ENCODE results near the gene E2F8. TPM values are rescaled to one million over a fixed set of nuclear protein-coding genes. Genes with fewer than 3 reads are reported as not detected.

E2F8 gene
- total RNA-seq, 1 donor from 2014 or later: 0.27 TPM

DNA sequence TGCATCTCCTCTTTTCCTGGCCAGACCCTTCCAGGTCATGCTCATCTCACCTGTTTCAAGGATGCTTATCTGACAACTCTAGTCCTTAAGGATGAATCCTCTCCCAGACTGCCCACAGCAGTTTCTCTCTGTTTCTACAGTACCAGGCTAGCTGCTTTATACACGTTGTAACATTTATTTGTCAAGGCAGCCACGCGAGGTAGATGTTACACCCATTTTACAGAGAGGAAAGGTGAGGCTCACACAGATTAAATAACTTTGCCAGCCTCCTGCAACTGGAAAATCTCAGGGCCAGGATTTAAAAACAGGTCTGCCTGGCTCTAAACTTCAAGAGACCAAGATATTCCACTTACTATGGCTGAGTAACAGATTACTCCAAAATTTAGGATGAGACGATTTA lies 45.7 kb upstream of the E2F8 start:
- H3K9me3 Mint-ChIP-seq (ENCODE audit: unreplicated experiment): no peaks in the 10 kb centered on the region
- no peak overlapping the region for H3K9ac ChIP-seq (ENCODE audit: low read length)
- FAIRE-seq: no peak
- H3K9me3 ChIP-seq (ENCODE audit: insufficient read depth, low read depth, low read length): no peaks in the 10 kb centered on the region
- H2AFZ ChIP-seq (ENCODE audit: low read depth, low read length): no peak overlapping the region
- no peaks in the 10 kb centered on the region for H3K36me3 ChIP-seq (ENCODE audit: insufficient read depth, low read length)
- H3K79me2 ChIP-seq (ENCODE audit: insufficient read depth, low read length): no peaks in the 10 kb centered on the region
- H3K4me3 ChIP-seq (ENCODE audit: insufficient read depth, low read depth, low read length): no peak overlapping the region
- peaks cover 15% of the 10 kb centered on the region for H3K27me3 Mint-ChIP-seq (ENCODE audit: low read depth, unreplicated experiment)
- DNase-seq (ENCODE audit: low read depth): no peak
- no peak overlapping the region for H3K27ac ChIP-seq (ENCODE audit: low read depth, low read length)
- no peak overlapping the region for H3K4me2 ChIP-seq (ENCODE audit: low read length)
- no peaks in the 10 kb centered on the region for H4K20me1 ChIP-seq (ENCODE audit: insufficient read depth, low read length)
- H3K4me1 Mint-ChIP-seq (ENCODE audit: low read depth, unreplicated experiment): no peaks in the 10 kb centered on the region
- H3K27ac Mint-ChIP-seq (ENCODE audit: unreplicated experiment): no peak overlapping the region
- TF ChIP-seq EZH2 (IDR thresholded peaks at IDR 0.05; ENCODE audit: insufficient read depth, low read length): no peak
- TF ChIP-seq CTCF (IDR thresholded peaks at IDR 0.05; ENCODE audit: insufficient read depth, low read depth, low read length): no peak
- no peak overlapping the region for H3K4me3 Mint-ChIP-seq (ENCODE audit: unreplicated experiment)
- no peaks in the 10 kb centered on the region for H3K36me3 Mint-ChIP-seq (ENCODE audit: low read depth, unreplicated experiment)
- H3K4me1 ChIP-seq (ENCODE audit: insufficient read depth, low read length): no peaks in the 10 kb centered on the region
- peaks cover 6% of the 10 kb centered on the region for H3K27me3 ChIP-seq (ENCODE audit: insufficient read depth, low read length)

GRCh38 chr11:19284881-19285280 lies 44.1 kb upstream of the E2F8 start:
- no peak overlapping the region for H2AFZ ChIP-seq (ENCODE audit: low read depth, low read length)
- no peak for TF ChIP-seq CTCF (IDR thresholded peaks at IDR 0.05; ENCODE audit: insufficient read depth, low read depth, low read length)
- no peak for TF ChIP-seq EZH2 (IDR thresholded peaks at IDR 0.05; ENCODE audit: insufficient read depth, low read length)
- no peak for FAIRE-seq
- H3K79me2 ChIP-seq (ENCODE audit: insufficient read depth, low read length): no peaks in the 10 kb centered on the region
- no peaks in the 10 kb centered on the region for H3K9me3 ChIP-seq (ENCODE audit: insufficient read depth, low read depth, low read length)
- H3K9me3 Mint-ChIP-seq (ENCODE audit: unreplicated experiment): no peaks in the 10 kb centered on the region
- H3K36me3 Mint-ChIP-seq (ENCODE audit: low read depth, unreplicated experiment): no peaks in the 10 kb centered on the region
- no peak overlapping the region for H3K4me3 ChIP-seq (ENCODE audit: insufficient read depth, low read depth, low read length)
- H3K27ac ChIP-seq (ENCODE audit: low read depth, low read length): no peak overlapping the region
- peaks cover 2% of the 10 kb centered on the region for H3K27me3 ChIP-seq (ENCODE audit: insufficient read depth, low read length)
- H3K4me3 Mint-ChIP-seq (ENCODE audit: unreplicated experiment): no peak overlapping the region
- H4K20me1 ChIP-seq (ENCODE audit: insufficient read depth, low read length): no peaks in the 10 kb centered on the region
- H3K9ac ChIP-seq (ENCODE audit: low read length): no peak overlapping the region
- peaks cover 15% of the 10 kb centered on the region for H3K27me3 Mint-ChIP-seq (ENCODE audit: low read depth, unreplicated experiment)
- no peak overlapping the region for H3K27ac Mint-ChIP-seq (ENCODE audit: unreplicated experiment)
- H3K36me3 ChIP-seq (ENCODE audit: insufficient read depth, low read length): no peaks in the 10 kb centered on the region
- DNase-seq (ENCODE audit: low read depth): no peak
- H3K4me1 Mint-ChIP-seq (ENCODE audit: low read depth, unreplicated experiment): no peaks in the 10 kb centered on the region
- no peak overlapping the region for H3K4me2 ChIP-seq (ENCODE audit: low read length)
- no peaks in the 10 kb centered on the region for H3K4me1 ChIP-seq (ENCODE audit: insufficient read depth, low read length)

DNA sequence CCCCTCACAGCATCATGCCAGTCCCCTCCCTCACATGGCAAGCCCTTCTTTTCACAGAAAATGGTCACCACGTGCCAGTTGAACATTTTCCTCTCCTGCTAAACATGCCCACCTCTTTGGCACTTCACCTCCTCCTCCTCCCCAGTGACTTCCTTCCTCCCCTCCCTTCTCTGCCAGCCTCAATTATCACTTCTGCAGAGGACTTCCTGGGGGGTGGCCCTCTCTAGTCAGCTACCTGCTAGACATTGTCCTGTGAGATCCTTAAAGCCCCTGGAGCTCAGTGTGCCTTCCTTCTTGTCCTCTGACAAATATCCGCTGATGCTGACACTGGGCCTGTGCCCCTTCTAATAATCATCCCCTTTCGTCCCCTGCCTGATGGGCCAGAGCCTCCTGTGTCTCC lies 43.2 kb upstream of the E2F8 start:
- H3K9ac ChIP-seq (ENCODE audit: low read length): no peak overlapping the region
- H3K36me3 ChIP-seq (ENCODE audit: insufficient read depth, low read length): no peaks in the 10 kb centered on the region
- no peak for DNase-seq (ENCODE audit: low read depth)
- H3K4me2 ChIP-seq (ENCODE audit: low read length): no peak overlapping the region
- Mint-ChIP-seq H3K36me3 (ENCODE audit: low read depth, unreplicated experiment) (no peaks in the 10 kb centered on the region), H3K4me1 (ENCODE audit: low read depth, unreplicated experiment) (no peaks in the 10 kb centered on the region), H3K27me3 (ENCODE audit: low read depth, unreplicated experiment) (peaks cover 13% of the 10 kb centered on the region), H3K4me3 (ENCODE audit: unreplicated experiment) (no peak overlapping the region), H3K9me3 (ENCODE audit: unreplicated experiment) (no peaks in the 10 kb centered on the region), H3K27ac (ENCODE audit: unreplicated experiment) (no peak overlapping the region)
- no peaks in the 10 kb centered on the region for H3K9me3 ChIP-seq (ENCODE audit: insufficient read depth, low read depth, low read length)
- no peaks in the 10 kb centered on the region for H3K79me2 ChIP-seq (ENCODE audit: insufficient read depth, low read length)
- H2AFZ ChIP-seq (ENCODE audit: low read depth, low read length): no peak overlapping the region
- H3K27ac ChIP-seq (ENCODE audit: low read depth, low read length): no peak overlapping the region
- no peak for FAIRE-seq
- H3K27me3 ChIP-seq (ENCODE audit: insufficient read depth, low read length): peaks cover 2% of the 10 kb centered on the region
- no peak overlapping the region for H3K4me3 ChIP-seq (ENCODE audit: insufficient read depth, low read depth, low read length)
- TF ChIP-seq EZH2 (IDR thresholded peaks at IDR 0.05; ENCODE audit: insufficient read depth, low read length) (no peak), CTCF (IDR thresholded peaks at IDR 0.05; ENCODE audit: insufficient read depth, low read depth, low read length) (no peak)
- H3K4me1 ChIP-seq (ENCODE audit: insufficient read depth, low read length): no peaks in the 10 kb centered on the region
- no peaks in the 10 kb centered on the region for H4K20me1 ChIP-seq (ENCODE audit: insufficient read depth, low read length)
